Activated naive CD4-positive, alpha-beta T cell treated with anti-CD3 and anti-CD28 coated beads, Interleukin-2, amount 50 U/mL, for 24 hours (primary cell): ENCODE measurements around the gene SMIM9.
"Not testable (repeated sequence)": the region's sequence is repeated elsewhere in the genome, so short reads cannot be mapped to it uniquely, and the experiment has no call there.

Experiments
- H3K27ac Mint-ChIP-seq: one replicate; pipeline ENCODE4 v1.8.0; 2021; ENCODE audit warnings: mild to moderate bottlenecking, mixed read lengths
- H3K27me3 Mint-ChIP-seq: one replicate; pipeline ENCODE4 v1.8.0; 2021; ENCODE audit warnings: mixed read lengths
- H3K36me3 Mint-ChIP-seq: one replicate; pipeline ENCODE4 v1.8.0; 2021; ENCODE audit warnings: mixed read lengths
- H3K4me1 Mint-ChIP-seq: one replicate; pipeline ENCODE4 v1.8.0; 2021; ENCODE audit warnings: mixed read lengths
- H3K4me3 Mint-ChIP-seq: one replicate; pipeline ENCODE4 v1.8.0; 2021; ENCODE audit warnings: mild to moderate bottlenecking, mixed read lengths
- H3K9me3 Mint-ChIP-seq: one replicate; pipeline ENCODE4 v1.8.0; 2021; ENCODE audit warnings: mixed read lengths

SMIM9 gene

DNA sequence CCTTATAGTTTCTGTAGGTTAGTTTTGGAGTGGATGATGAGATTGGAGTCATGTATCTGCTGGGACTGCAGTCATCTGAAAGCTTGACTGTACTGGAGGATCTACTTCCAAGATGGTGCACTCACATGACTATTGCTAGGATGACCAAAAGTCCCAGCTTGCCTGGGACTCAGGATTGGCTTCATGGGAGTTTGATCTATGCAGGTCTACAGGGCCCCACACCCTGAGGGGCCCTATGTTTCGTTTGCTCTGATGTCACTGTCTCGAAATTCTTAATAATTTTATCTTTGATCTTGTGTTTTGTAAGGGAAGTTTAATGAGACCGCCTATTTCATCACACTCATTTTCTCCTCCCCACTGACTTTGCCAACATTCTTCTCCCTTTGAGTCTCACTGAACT is at the start of gene SMIM9:
Gene SMIM9, minus strand, starts transcription at position 101 of the 400 bp plus-strand sequence. CDS start 3,806 bp downstream, outside the sequence.
- Mint-ChIP-seq H3K36me3 (no peaks in the 10 kb centered on the region), H3K27me3 (no peaks in the 10 kb centered on the region), H3K27ac (no peak within 1 kb of the TSS), H3K9me3 (no peaks in the 10 kb centered on the region), H3K4me3 (no peak within 1 kb of the TSS), H3K4me1 (no peaks in the 10 kb centered on the region)

DNA sequence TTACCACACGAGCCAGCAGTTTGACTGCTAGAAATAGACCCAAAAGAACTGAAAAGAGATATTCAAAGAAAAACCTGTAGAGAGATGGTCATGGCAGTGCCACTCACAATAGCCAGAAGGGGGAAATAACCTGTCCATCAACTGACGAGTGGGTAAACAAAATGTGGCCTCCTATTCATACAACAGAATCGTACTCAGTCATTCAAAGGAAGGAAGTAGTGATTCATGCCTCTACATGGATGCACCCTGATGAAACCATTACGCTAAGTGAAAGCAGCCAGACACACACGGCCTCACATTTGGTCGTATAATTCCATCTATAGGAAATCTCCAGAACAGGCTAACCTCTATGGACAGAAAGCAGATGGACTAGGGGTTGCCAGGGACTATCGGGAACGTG is 49.6 kb upstream of the SMIM9 start:
- H3K36me3 Mint-ChIP-seq, H3K9me3 Mint-ChIP-seq, H3K27me3 Mint-ChIP-seq, H3K4me3 Mint-ChIP-seq, H3K27ac Mint-ChIP-seq, H3K4me1 Mint-ChIP-seq: not testable (repeated sequence)

DNA sequence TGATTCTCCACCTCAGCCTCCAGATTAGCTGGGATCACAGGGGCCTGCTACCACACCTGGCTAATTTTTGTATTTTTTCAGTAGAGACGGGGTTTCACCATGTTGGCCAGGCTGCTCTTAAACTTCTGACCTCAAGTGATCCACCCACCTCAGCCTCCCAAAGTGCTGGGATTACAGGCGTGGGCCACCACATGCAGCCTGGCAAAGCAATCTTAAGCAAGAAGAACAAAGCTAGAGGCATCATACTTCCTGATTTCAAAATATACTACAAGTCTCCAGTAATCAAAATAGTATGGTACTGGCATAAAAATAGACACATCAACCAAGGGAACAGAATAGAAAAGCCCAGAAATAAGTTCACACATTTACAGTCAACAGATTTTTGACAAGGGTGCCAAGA is 38.9 kb upstream of the SMIM9 start:
- Mint-ChIP-seq H3K4me3 (no peak overlapping the region), H3K27me3 (no peaks in the 10 kb centered on the region), H3K36me3 (no peaks in the 10 kb centered on the region), H3K4me1 (peaks cover 3% of the 10 kb centered on the region), H3K27ac (no peak overlapping the region), H3K9me3 (peaks cover 5% of the 10 kb centered on the region)

DNA sequence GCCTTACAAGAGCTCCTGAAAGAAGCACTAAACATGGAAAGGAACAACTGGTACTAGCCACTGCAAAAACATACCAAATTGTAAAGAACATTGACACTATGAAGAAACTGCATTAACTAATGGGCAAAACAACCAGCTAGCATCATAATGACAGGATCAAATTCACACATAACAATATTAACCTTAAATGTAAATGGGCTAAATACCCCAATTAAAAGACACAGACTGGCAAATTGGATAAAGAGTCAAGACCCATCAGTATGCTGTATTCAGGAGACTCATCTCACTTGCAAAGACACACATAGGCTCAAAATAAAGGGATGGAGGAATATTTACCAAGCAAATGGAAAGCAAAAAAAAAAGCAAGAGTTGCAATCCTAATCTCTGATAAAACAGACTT is 34.1 kb upstream of the SMIM9 start:
- H3K27ac Mint-ChIP-seq, H3K9me3 Mint-ChIP-seq, H3K4me3 Mint-ChIP-seq, H3K36me3 Mint-ChIP-seq, H3K27me3 Mint-ChIP-seq, H3K4me1 Mint-ChIP-seq: not testable (repeated sequence)

DNA sequence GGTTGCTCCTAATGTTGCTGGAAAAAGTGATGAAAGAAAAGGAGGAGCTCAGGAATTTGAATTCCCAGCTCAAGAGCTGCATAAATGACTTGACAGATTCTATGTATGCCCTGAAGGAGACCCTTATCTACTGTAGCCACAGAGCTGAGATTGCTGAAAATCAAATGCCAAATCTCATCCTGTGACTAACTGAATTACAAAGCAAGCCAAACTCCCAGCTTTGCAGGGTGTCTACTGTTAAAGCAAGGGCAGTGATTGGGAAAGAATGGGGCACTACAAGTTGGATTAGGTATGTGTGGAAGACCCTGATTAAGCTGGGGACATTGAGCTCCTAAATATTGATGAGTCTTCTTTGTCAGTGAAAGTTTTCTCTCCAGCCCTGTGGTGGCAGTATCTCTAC is 20.8 kb upstream of the SMIM9 start:
- Mint-ChIP-seq H3K9me3 (no peaks in the 10 kb centered on the region), H3K4me1 (no peaks in the 10 kb centered on the region), H3K27me3 (no peaks in the 10 kb centered on the region), H3K27ac (no peak overlapping the region), H3K36me3 (no peaks in the 10 kb centered on the region), H3K4me3 (no peak overlapping the region)

DNA sequence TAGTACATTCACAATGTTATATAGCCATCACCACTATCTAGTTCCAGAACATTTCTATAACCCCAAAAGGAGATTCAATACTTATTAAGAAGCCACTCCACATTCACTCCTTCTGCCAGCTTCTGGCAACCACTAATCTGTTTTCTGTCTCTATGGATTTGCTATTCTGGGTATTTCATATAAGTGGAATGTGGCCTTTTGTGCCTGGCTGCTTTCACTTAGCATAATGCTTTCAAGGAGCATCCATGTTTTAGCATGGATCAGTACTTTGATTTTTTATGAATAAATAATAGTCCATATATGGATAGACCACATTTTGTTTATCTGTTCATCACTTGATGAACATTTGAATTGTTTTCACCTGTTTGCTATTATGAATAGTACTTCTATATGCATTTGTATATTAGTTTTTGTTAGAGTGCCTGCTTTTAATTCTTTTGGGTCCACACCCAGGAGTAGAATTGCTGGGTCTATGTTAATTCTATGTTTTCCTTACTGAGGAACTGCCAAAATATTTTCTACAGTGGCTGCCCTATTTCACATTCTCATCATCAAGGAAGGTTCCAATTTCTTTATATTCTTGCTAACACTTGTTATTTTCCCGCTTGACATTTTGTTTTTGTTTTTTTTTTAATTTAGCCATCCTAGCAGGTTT is 16.6 kb upstream of the SMIM9 start:
- Mint-ChIP-seq H3K36me3 (no peaks in the 10 kb centered on the region), H3K27me3 (no peaks in the 10 kb centered on the region), H3K9me3 (no peaks in the 10 kb centered on the region), H3K4me1 (no peaks in the 10 kb centered on the region), H3K4me3 (no peak overlapping the region), H3K27ac (no peak overlapping the region)

DNA sequence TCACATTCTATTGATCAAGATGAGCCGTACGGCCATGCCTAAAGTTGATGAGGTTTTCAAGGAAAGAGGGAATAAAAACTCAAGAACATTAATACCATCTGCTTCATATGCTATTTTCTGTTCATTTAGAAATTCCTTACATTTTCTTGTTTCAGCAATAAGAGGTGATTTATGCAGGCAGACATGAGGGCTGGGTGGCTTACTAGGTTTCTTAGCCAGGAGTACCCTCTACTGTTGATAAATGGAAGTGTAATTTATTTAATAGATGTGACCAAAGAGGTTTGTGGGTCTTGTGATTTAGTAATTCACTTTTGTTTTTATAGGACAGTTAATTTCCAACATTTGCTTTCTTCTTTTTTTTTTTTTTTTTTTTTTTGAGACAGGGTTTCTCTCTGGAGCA is 6.4 kb upstream of the SMIM9 start:
- H3K27me3 Mint-ChIP-seq, result no peaks in the 10 kb centered on the region
- H3K27ac Mint-ChIP-seq, result no peak overlapping the region
- no peaks in the 10 kb centered on the region for H3K36me3 Mint-ChIP-seq
- no peaks in the 10 kb centered on the region for H3K4me1 Mint-ChIP-seq
- no peak overlapping the region for H3K4me3 Mint-ChIP-seq
- H3K9me3 Mint-ChIP-seq, result no peaks in the 10 kb centered on the region

DNA sequence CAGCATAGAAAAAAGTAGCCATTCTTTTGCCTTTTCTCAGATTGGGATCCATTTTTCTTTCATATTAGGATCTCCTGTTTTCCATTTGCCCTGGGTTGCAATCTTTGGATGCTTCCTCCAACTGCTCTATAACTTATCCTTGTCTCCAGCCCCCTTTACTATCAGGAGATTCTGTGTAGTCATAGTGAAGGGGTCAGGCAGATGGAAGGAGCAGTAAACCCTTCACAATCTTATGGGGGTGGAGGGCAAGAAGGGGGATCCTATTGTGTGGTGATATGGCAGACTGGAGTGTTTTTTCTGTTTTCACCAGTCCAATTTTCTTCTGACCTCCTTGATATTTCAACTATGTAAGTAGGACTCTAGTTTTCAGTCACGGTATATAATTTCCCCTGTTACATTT is 1.7 kb upstream of the SMIM9 start:
- Mint-ChIP-seq H3K36me3 (no peaks in the 10 kb centered on the region), H3K4me3 (no peak overlapping the region), H3K27ac (no peak overlapping the region), H3K27me3 (no peaks in the 10 kb centered on the region), H3K9me3 (no peaks in the 10 kb centered on the region), H3K4me1 (no peaks in the 10 kb centered on the region)

DNA sequence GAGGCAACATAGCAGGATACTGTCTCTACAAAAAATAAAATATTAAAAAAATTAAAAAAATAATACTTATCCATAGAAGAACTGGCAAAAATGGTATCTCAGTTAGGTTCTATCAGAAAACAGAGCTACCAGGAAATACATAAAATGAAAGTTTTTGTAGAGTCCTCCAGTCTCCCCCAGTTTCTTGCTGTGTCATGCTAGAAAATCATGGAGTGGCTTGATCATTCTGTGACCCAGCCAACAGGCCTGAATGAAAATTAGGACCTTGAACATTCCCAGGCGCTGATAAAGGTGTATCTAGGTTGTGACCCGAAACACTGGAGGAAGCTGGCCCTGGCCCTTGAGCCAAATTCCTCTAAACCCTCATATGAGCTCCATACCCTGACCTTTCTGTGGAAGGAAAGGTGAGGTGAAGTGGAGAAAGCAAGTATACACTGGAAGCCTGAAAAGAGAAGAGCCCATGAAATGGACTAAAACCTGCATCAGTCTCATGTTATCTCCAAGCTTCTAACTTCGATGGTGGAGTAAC is 652 bp downstream of the SMIM9 start:
- Mint-ChIP-seq H3K9me3 (no peaks in the 10 kb centered on the region), H3K4me3 (no peak overlapping the region), H3K4me1 (peaks cover 6% of the 10 kb centered on the region), H3K36me3 (no peaks in the 10 kb centered on the region), H3K27me3 (no peaks in the 10 kb centered on the region), H3K27ac (no peak overlapping the region)

DNA sequence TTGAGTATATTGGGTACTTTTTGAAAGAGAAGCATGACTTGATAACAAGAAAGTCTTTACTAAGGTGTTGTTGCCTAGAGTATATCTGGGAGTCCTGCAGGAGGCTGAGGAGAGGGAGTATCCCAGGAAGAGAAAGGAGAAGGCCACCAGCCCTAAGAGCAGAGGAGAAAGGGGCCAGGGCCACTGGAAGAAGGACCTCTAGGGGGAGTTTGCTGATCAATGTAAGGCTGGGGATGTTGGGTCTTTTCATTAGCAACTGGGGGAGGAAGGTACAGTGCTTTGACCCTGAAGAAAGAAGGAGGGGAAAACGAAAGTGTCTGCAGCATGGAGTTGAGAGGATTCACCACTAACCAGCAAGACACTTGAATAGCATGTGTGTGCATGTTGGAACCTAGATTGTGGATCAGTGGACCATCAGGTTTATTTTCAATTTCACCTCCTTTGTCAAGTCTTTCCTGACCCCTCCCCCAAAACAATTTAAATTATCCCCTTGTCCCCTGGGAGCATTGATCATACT is 4.5 kb downstream of the SMIM9 start:
- H3K27ac Mint-ChIP-seq, result no peak overlapping the region
- no peaks in the 10 kb centered on the region for H3K36me3 Mint-ChIP-seq
- H3K9me3 Mint-ChIP-seq, result no peaks in the 10 kb centered on the region
- H3K27me3 Mint-ChIP-seq, result no peaks in the 10 kb centered on the region
- H3K4me1 Mint-ChIP-seq, result peaks cover 14% of the 10 kb centered on the region
- H3K4me3 Mint-ChIP-seq, result no peak overlapping the region

DNA sequence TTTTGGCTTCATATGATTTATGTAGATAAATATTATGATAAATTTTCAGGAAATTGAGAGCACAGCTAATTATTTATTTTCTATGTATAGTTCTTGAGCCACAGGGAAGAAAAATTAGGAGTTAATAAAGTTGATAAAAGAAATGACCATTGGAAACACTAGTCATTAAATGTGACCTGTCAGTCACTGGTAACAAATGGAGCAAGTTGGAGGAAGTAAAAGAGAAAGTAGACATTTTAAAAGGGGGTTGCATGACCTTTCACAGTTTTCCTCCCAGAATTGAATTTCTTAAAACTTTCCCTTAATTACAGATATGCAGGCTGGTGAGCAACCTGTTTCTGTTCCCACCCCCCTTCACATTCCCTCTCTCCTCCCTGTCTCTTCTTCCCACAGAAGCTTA is 5.3 kb downstream of the SMIM9 start:
- no peak overlapping the region for H3K27ac Mint-ChIP-seq

DNA sequence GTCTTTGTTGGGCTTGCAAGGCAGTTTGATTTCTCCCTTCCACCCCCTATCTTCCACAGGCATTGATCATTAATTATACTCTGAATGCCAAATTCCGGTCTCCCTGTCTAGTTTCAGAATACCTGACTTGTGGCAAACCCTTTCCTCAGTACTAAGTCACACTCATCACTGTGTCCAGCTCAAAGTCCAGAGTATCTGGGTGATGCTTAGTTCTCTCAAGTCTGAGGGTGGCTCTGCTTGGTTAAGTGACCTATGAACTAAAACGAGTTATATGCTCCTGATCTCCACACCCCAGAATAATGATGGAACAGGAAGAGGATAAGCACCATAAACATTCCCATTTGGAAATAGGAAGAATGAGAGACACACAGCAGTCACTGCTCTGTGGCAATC is 6.5 kb downstream of the SMIM9 start:
- no peaks in the 10 kb centered on the region for H3K36me3 Mint-ChIP-seq
- H3K27ac Mint-ChIP-seq, result no peak overlapping the region
- no peaks in the 10 kb centered on the region for H3K9me3 Mint-ChIP-seq
- no peak overlapping the region for H3K4me3 Mint-ChIP-seq
- peaks cover 14% of the 10 kb centered on the region for H3K4me1 Mint-ChIP-seq
- no peaks in the 10 kb centered on the region for H3K27me3 Mint-ChIP-seq

More for the DNA sequence above, 5.3 kb downstream of the SMIM9 start:
- peaks cover 14% of the 10 kb centered on the region for H3K4me1 Mint-ChIP-seq
- H3K36me3 Mint-ChIP-seq, result no peaks in the 10 kb centered on the region
- H3K27me3 Mint-ChIP-seq, result no peaks in the 10 kb centered on the region
- no peak overlapping the region for H3K4me3 Mint-ChIP-seq
- H3K9me3 Mint-ChIP-seq, result no peaks in the 10 kb centered on the region

DNA sequence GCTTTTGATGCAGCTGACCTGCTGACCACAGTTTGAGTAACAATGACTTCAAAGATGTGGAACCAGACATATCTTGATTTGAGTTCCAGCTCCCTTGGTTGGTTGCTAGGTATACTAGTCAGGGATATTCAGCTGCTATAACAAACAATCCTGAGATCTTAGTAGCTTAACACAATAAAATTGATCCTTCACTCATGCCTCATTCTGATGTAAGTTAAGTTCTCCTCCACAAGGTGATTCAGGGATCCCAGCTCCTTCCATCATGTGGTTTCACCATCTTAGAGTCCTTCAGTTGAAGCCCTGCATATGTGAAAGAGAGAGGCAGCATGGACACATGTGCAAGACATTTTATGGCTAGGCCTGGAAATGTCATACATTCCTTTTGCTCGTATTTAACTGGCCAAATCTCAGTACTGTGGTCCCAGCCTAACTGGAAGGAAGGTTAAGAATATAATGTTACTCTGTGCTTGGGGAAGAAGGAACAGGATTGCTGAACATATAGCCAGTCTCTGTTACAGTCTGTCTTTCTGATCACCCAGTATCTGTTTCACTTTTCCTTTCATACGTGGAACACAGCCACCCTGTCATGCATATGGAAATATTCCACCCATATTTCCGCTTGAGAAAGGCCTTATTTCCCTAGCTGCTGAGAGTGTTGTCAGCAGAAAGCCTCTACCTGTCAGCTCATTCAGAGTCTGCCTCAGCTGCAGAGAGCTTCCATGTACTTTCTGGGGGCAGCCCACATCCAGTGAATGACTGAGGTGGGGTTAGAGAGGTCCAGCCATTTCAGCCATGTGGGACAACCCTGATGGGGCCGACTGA is 7.1 kb downstream of the SMIM9 start:
- Mint-ChIP-seq H3K4me1 (peaks cover 14% of the 10 kb centered on the region), H3K4me3 (no peak overlapping the region), H3K27ac (peak overlapping the region; percentile 46), H3K36me3 (no peaks in the 10 kb centered on the region), H3K9me3 (no peaks in the 10 kb centered on the region), H3K27me3 (no peaks in the 10 kb centered on the region)

DNA sequence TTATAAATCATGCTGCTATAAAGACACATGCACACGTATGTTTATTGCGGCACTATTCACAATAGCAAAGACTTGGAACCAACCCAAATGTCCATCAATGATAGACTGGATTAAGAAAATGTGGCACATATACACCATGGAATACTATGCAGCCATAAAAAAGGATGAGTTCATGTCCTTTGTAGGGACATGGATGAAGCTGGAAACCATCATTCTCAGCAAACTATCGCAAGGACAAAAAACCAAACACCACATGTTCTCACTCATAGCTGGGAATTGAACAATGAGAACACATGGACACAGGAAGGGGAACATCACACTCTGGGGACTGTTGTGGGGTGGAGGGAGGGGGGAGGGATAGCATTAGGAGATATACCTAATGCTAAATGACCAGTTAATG is 8.9 kb downstream of the SMIM9 start:
- H3K4me3 Mint-ChIP-seq, H3K27ac Mint-ChIP-seq, H3K36me3 Mint-ChIP-seq, H3K9me3 Mint-ChIP-seq, H3K27me3 Mint-ChIP-seq: not testable (repeated sequence)
- H3K4me1 Mint-ChIP-seq, result peaks cover 14% of the 10 kb centered on the region

DNA sequence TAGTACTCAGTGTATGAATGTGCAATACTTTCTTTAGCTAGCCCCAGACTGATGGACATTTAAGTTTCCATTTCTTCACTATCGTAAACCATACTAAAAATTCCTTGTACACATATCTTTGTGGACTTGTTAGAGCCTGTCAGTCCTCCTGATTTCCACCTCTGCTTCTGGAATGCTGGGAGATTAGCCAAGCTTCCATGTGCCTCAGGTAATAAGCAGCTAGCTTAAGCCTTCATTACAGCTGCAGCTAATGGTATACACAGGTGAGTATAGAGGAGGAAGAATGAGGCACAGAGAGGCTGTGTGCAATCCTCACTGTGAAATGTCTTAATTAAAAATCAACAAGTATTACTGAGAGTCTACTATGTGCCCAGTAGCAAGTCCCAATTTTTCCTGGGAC is 9.8 kb downstream of the SMIM9 start:
- Mint-ChIP-seq H3K27me3 (no peaks in the 10 kb centered on the region), H3K4me1 (peaks cover 14% of the 10 kb centered on the region), H3K36me3 (no peaks in the 10 kb centered on the region), H3K4me3 (no peak overlapping the region), H3K9me3 (no peaks in the 10 kb centered on the region), H3K27ac (no peak overlapping the region)

DNA sequence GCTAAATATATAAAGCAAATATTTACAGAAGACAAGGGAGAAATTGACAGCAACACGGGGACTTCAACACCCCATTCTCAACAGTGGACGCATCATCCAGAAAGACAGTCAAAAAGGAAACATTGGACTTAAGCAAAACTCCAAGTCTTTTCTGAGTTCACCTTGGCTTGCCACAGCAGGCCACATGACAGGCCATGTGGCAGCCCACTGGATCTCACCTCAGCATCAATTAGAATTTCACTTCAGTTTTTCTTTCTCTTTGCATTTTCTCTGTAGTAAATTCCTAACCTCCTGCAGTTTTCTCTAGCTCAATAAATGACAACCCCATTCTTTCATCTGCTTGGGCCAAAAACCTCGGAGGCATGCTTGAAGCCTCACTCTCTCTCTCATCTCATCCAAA is 12.4 kb downstream of the SMIM9 start:
- H3K36me3 Mint-ChIP-seq, result no peaks in the 10 kb centered on the region
- no peaks in the 10 kb centered on the region for H3K27me3 Mint-ChIP-seq
- no peaks in the 10 kb centered on the region for H3K9me3 Mint-ChIP-seq
- H3K4me1 Mint-ChIP-seq, result no peaks in the 10 kb centered on the region
- H3K4me3 Mint-ChIP-seq, result no peak overlapping the region
- no peak overlapping the region for H3K27ac Mint-ChIP-seq
